HG02885 (cell line): Measurements from ENCODE around the gene CPLX3.
A peak's percentile ranks its signal among the peaks of the same experiment; 100 is the strongest.

ENCODE experiments used
- ATAC-seq: cut with Tn5 transposase; IDR thresholded peaks from one replicate; pipeline ENCODE4 v1.9.1; 2021; ENCODE audit warnings: mild to moderate bottlenecking; ENCODE audit not compliant: unreplicated experiment, poor library complexity

The CPLX3 gene

DNA sequence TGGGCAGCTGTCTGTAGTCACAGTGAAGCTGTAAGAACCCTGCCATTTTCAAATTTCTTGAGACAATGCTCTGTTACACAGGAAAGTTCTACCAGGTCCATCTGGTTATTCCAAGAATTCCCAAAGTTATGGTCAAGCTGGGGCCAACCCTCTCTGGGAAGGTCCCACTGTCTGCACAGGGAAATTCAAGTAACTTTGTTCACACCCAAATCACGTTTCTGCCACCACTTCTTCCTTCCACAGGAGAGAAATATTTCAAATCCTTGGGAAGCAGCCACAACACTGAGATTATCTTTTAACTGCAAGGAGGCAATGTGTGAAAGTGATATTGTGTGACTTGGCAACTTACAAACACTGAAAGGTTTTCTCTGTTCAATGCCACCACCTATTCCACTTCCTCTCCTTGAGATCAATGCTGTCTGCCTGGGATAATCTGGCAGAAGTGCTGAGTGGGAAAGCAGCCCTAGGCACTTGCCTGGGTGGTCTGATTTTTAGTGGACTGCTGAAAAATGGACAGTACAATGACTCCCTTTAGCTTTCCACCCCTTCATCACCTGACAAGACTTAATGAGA, 41.1 kb downstream of the CPLX3 start:
- ATAC-seq, result no peak

DNA sequence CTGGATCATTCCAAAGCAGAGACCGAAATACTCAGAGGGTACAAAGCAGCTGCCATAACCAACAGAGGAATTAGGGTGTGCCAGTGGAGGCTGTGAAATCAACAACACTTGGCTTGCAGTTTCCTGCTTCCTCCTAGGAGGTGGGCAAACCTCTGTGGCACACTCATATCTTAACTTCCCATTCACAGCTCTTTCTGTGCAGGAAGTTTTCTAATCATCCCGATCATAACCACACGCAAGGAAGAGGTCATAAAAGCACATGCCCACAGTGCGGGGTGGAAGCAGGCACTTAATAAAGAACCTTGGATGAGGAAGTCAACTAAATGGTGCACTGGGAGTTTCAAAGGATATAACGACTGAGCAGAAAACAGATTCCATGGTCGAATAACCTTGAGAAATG, 41.6 kb downstream of the CPLX3 start:
- no peak for ATAC-seq

DNA sequence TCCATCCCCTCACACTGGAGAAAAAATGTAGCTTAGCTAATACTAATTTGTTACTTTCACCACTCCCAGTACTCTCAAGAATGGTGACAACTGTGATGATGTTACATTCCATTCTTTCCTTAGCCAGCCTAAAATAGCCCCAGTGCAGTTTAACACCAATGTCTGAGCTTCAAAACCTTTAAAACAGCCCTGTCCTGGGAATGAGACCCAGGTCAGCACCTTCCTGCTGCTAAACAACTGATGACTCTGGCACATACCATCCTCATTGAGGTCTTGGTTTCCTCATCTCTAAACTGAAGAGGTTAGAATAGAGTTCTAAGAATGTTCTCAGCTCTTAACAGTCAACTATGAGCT, 42.9 kb downstream of the CPLX3 start:
- ATAC-seq, result peak; percentile 1

DNA sequence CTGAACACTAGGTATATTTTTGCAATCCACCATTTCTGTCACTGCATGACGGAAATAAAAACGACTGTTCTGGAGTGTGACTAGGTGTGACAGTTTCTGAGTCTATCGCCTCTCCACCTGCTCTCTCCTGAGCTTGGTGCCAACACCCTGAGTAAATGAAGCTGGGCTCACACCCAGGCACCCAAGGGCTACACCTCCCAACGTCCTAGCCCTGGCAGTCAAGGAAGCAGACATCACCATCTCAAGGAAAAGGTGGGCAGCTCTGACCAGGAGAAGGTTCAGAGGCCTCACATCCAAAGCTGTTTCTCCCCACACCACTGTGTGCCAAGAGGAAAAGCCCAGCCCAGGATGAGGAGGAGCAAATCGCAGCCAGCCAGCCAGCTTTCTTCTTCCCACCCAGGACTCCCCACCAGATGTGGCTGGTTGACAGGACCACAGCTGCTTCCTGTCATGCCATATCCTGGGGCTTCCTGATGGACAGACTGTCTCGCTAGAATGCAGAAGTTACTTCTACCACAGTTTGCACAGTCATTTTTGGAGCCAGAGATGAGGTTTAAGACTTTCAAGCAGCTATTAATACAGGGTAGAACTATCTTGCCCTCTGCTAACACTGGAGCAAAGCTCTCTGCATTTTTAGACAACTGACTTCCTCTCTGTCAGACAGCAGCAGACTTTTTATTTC, 43.4 kb downstream of the CPLX3 start:
- ATAC-seq, result peak; percentile 56

DNA sequence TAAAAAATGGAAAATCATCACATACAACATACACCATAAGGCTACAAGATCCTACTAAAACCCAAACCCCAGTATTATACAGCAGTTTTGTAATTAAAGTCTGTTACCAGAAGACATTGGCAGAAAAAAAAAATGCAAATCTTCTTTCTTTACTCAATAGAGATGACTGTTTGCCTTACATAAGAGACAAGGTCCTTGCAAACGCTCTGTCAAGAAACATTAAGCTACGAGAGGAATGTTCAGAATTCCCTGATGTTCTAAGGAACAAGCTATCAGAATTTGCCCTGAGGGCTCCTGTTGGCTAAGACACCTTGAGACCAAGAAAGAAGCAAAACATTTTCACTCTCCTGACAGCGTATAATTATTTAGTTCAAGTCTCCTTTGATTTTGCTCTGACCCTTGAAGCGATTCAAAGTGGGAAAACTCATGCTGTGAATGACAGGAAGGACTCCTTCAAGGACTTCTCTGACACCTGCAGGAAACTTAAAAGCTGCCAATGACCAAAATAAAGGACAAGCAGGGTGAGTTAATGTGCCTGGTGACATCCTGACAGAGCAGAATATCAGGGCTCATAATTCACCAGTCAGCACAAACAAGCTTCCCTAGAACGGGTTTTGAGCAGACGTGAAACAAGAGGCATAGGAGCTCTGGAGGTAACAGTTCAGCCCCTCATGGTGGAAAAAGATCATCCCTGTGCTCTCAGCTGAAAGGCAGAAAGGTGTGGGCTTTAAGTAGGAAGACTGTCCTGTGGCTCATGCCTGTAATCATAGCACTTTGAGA, 44.2 kb downstream of the CPLX3 start:
- peak; percentile 4 for ATAC-seq

DNA sequence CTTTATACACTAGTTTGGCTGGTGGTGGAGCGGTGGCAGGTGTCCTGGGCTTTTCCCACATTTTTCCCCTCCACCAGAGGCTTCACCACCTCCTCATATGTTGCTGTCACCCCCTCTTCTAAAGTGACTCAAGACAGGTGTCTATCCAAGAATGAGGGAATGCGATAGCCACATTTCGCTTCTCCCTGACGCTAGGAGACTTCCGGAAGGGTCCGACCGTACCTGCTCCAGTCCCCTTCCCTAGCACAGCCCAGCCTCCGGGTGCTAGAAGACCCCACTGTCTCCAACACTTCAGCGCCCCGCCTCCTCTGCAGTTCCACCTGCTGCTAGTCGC, 46.2 kb downstream of the CPLX3 start:
- ATAC-seq, result no peak

DNA sequence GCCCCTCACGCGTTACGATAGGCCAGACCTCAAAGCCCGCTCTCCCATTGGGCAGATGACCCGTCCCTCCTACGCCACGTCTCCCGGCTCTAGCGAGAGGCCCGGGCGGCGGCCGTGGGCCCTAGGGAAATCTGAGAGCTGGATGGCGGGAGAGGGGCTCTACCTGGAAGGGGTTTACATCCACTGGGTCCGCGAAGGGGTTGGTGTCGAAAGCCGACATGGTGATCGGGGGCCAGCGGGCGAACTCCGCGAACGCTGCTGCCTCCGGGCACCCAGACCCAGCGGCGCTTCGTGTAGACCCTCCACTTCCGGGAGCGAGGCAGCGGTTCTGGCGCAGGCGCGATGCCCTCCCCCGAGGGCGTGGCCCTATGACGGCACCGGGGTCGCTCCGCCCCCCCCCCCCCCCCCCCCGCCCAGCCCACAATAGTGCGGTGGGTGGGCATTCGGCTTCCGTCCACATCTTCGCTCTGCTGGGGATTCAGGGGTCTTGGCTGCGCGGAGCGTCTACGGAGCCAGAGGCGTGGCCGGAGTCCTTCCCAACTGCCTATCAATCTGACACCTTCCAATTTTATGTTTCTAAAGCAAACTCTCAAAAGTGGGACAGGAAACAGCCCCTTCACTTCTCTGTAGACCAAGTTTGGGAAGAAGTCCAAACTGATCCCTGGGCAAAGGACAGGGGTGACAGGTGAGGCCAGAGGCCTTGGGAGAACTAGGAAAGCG, 46.8 kb downstream of the CPLX3 start, which contains the start of gene SCAMP2:
SCAMP2 (minus strand) TSS at position 330 of the 720 bp plus-strand sequence; CDS start at position 220, 110 bp downstream.
- peak; percentile 80 for ATAC-seq

DNA sequence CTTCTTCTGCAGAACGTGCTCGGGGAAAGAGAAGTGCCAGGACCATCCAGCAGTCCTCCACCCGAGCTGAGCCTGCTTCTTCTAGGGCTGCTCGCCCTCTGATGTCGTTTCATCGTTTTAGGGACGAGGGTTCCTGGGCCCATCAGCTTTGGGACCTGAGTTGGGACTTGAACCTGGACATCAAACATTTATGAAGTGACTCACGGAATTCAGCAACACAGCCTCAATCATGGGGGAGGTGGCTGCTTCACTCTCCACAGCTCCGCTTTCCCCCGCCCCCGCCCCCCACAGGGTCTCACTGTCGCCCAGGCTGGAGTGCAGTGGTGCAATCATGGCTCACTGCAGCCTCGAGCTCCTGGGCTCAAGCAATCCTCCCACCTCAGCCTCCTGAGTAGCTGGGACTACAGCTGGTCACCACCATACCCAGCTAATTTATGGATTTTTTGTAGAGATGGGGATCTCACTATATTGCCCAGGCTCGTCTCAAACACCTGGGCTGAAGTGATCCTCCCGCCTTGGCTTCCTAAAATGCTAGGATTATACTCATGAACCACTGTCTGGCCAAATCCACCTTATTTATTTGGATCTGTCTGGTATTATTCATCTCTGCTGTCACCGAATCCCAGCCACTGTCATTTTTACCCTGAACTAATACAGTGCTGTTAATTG, 47.5 kb downstream of the CPLX3 start:
- ATAC-seq, result no peak

DNA sequence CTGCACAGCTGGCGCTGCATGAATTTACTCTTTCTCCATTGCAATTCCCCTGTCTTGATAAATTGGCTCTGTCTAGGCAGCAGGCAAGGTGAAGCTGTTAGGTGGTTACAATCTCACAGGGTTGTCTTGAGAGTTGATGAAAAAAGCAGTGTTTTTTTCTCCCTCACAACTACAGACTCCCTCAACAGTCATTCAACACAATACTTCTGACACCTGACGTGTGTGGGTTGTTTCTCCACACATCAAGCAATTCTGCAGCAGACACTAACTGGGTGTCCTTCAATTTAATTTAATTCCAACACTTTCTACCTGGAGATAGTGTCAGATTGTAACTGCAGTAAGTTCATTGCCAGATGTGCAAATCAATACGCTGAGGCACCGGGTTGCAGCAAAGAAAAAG, 51.8 kb downstream of the CPLX3 start:
- no peak for ATAC-seq
